HCT116 (cell line): Measurements from ENCODE around the gene GNG7. TPM values are rescaled to one million over a fixed set of nuclear protein-coding genes. Genes with fewer than 3 reads are reported as not detected.
"Not testable (repeated sequence)": the region's sequence is repeated elsewhere in the genome, so short reads cannot be mapped to it uniquely, and the experiment has no call there.

ENCODE experiments used
- ATAC-seq: fragments of 200-7000 bp; cut with Tn5 transposase; 2 replicates; pipeline ENCODE4 v1.9.1; 2020; ENCODE audit warnings: mild to moderate bottlenecking, moderate library complexity
- BruUV-seq: library from RNA; stranded (reverse); fragments of 400-500 nt; replicated peaks from 2 replicates; lab custom pipeline; 2021; lab: Mats Ljungman, UMichigan
- CTCF ChIA-PET: fragments of 300-600 bp; sonication (Branson Sonifier 250); formaldehyde crosslinking; loops from one replicate; lab custom pipeline; 2021; ENCODE audit warnings: antibody characterized with exemption; lab: Charles Lee
- POLR2A ChIA-PET: fragments of 300-600, 350-600 bp; sonication (Branson Sonifier 250); formaldehyde crosslinking; loops from one replicate; lab custom pipeline; 2021; ENCODE audit warnings: antibody characterized with exemption; lab: Charles Lee
- RAD21 ChIA-PET, 2 experiments: fragments of 300-600 bp; sonication (Branson Sonifier 250); formaldehyde crosslinking; loops; one replicate each; lab custom pipeline; 2023; ENCODE audit warnings: low total read pairs in 2 of 2; ENCODE audit not compliant: uncharacterized antibody in 2 of 2, unreplicated experiment in 2 of 2, low non-redundant PET in 1 of 2; lab: Charles Lee
- DNase-seq: peaks from one replicate; pipeline ENCODE4 v3.0.0-alpha.2; 2010; ENCODE audit warnings: low read depth, low spot score
- H2AFZ ChIP-seq: fragments of 200-600 bp; shearing (Covaris generic), sonication (generic); 2 replicates; pipeline ENCODE4 v1.6.1; 2017; ENCODE audit warnings: low read depth, mixed run types, mixed read lengths, antibody characterized with exemption, low read length; ENCODE audit not compliant: poor library complexity, severe bottlenecking
- H3K27ac ChIP-seq: 2 replicates; pipeline ENCODE4 v1.5.1; 2012; ENCODE audit warnings: low read depth, low read length
- H3K27me3 ChIP-seq: fragments of 200-600 bp; sonication (generic); 2 replicates; pipeline ENCODE4 v1.6.1; 2016; ENCODE audit warnings: mixed run types, low read length, mixed read lengths; ENCODE audit not compliant: insufficient read depth
- H3K36me3 ChIP-seq, 2 experiments: fragments of 200-500 bp in 1 of 2; fragments of 200-600 bp in 1 of 2; sonication (Bioruptor generic) in 1 of 2; sonication (generic) in 1 of 2; 2 replicates each; pipeline versions ENCODE4 v1.5.1 to v1.6.1; 2014 to 2016; ENCODE audit warnings: low read length in 2 of 2, inconsistent platforms in 1 of 2, mixed read lengths in 1 of 2, mixed run types in 1 of 2; ENCODE audit not compliant: insufficient read depth in 2 of 2, control insufficient read depth in 1 of 2
- H3K4me1 ChIP-seq, 2 experiments: fragments of 200-600 bp in 1 of 2; sonication (generic) in 1 of 2; 2 replicates each; pipeline versions ENCODE4 v1.5.1 to v1.6.1; 2012 to 2017; ENCODE audit warnings: low read length in 2 of 2, inconsistent platforms in 1 of 2, mild to moderate bottlenecking in 1 of 2, mixed read lengths in 1 of 2, mixed run types in 1 of 2, moderate library complexity in 1 of 2; ENCODE audit not compliant: insufficient read depth in 2 of 2, control insufficient read depth in 1 of 2
- H3K4me2 ChIP-seq: fragments of 200-600 bp; sonication (generic); 2 replicates; pipeline ENCODE4 v1.6.1; 2017; ENCODE audit warnings: mixed run types, low read length, mixed read lengths
- H3K4me3 ChIP-seq, 2 experiments: fragments of 200-600 bp in 1 of 2; sonication (generic) in 1 of 2; replicated peaks in 1 of 2; 2 replicates each; pipeline ENCODE4 v1.5.1; 2011 to 2016; ENCODE audit warnings: low read length in 2 of 2, control low read depth in 1 of 2, low read depth in 1 of 2, mild to moderate bottlenecking in 1 of 2, mixed read lengths in 1 of 2, mixed run types in 1 of 2
- H3K79me2 ChIP-seq: fragments of 200-600 bp; sonication (generic); 2 replicates; pipeline ENCODE4 v1.6.1; 2017; ENCODE audit warnings: mild to moderate bottlenecking, mixed run types, low read length, moderate library complexity, mixed read lengths; ENCODE audit not compliant: insufficient read depth
- H3K9ac ChIP-seq: fragments of 200-600 bp; sonication (generic); 2 replicates; pipeline ENCODE4 v1.6.1; 2016; ENCODE audit warnings: low read length, mixed read lengths
- H3K9me2 ChIP-seq: fragments of 200-600 bp; sonication (generic), shearing (Covaris generic); 2 replicates; pipeline ENCODE4 v1.6.1; 2017; ENCODE audit warnings: mixed run types, mild to moderate bottlenecking, moderate library complexity; ENCODE audit not compliant: insufficient read depth
- H3K9me3 ChIP-seq, 2 experiments: fragments of 200-500 bp in 1 of 2; fragments of 200-600 bp in 1 of 2; sonication (Bioruptor generic) in 1 of 2; sonication (generic) in 1 of 2; 2 replicates each; pipeline ENCODE4 v1.6.1; 2014 to 2017; ENCODE audit warnings: low read length in 2 of 2, mixed read lengths in 2 of 2, inconsistent platforms in 1 of 2, low read depth in 1 of 2, mild to moderate bottlenecking in 1 of 2, mixed run types in 1 of 2, moderate library complexity in 1 of 2; ENCODE audit not compliant: control insufficient read depth in 1 of 2, insufficient read depth in 1 of 2
- H4K20me1 ChIP-seq: fragments of 200-600 bp; sonication (generic), shearing (Covaris generic); 2 replicates; pipeline ENCODE4 v1.6.1; 2017; ENCODE audit warnings: mixed run types, mild to moderate bottlenecking, moderate library complexity; ENCODE audit not compliant: insufficient read depth
- CBX3 ChIP-seq: IDR thresholded peaks from 2 replicates; pipeline ENCODE4 v1.6.1; 2012; ENCODE audit warnings: low read depth
- CEBPB ChIP-seq: IDR thresholded peaks from 2 replicates; pipeline ENCODE4 v1.6.1; 2012; ENCODE audit warnings: low read depth
- ELF1 ChIP-seq: IDR thresholded peaks from 2 replicates; pipeline ENCODE4 v1.6.1; 2012; ENCODE audit warnings: low read depth, borderline replicate concordance
- EZH2phosphoT487 ChIP-seq: fragments of 200-600 bp; IDR thresholded peaks from 2 replicates; pipeline ENCODE4 v1.6.1; 2018; ENCODE audit warnings: antibody characterized with exemption, borderline replicate concordance
- FOSL1 ChIP-seq: IDR thresholded peaks from 2 replicates; pipeline ENCODE4 v1.6.1; 2012; ENCODE audit warnings: low read depth
- SP1 ChIP-seq: IDR thresholded peaks from 2 replicates; pipeline ENCODE4 v1.6.1; 2012; ENCODE audit warnings: low read depth
- SRF ChIP-seq: IDR thresholded peaks from 2 replicates; pipeline ENCODE4 v1.6.1; 2012; ENCODE audit warnings: low read depth
- TCF7L2 ChIP-seq: IDR thresholded peaks from 2 replicates; pipeline ENCODE4 v1.7.0; 2011; ENCODE audit warnings: borderline replicate concordance, inconsistent platforms; ENCODE audit not compliant: insufficient read depth, insufficient read length; ENCODE audit errors: extremely low read depth
- YY1 ChIP-seq: IDR thresholded peaks from 2 replicates; pipeline ENCODE4 v1.6.1; 2011; ENCODE audit warnings: low read length, low read depth, moderate library complexity, mild to moderate bottlenecking; ENCODE audit not compliant: insufficient replicate concordance; ENCODE audit errors: extremely low read depth
- ZFX ChIP-seq: fragments of 450-650 bp; IDR thresholded peaks from 2 replicates; pipeline ENCODE4 v1.6.1; 2017
- ZNF274 ChIP-seq: fragments of 200-500 bp; sonication (Bioruptor generic); IDR thresholded peaks from 2 replicates; pipeline ENCODE4 v1.6.1; 2014; ENCODE audit warnings: mild to moderate bottlenecking, low read depth, low read length, inconsistent platforms
- intact Hi-C: fragments of 100-400 bp; cut with micrococcal nuclease; formaldehyde crosslinking; loops from 2 replicates; pipeline ENCODE4 v1.10.0; 2022
- total RNA-seq: library from RNA; stranded (reverse); gene quantifications from one replicate; pipeline ENCODE4 v1.2.1, GENCODE V29; 2021; ENCODE audit not compliant: unreplicated experiment
- TF ChIP-seq, protein P1 (sequence below): IDR thresholded peaks from 2 replicates; pipeline ENCODE4 v1.6.1; 2012
- TF ChIP-seq, protein P2 (sequence below): IDR thresholded peaks from 2 replicates; pipeline ENCODE4 v1.6.1; 2012
- TF ChIP-seq, protein P3 (sequence below): IDR thresholded peaks from 2 replicates; pipeline ENCODE4 v1.6.1; 2011; ENCODE audit warnings: mild to moderate bottlenecking, low read length, moderate library complexity; ENCODE audit not compliant: insufficient replicate concordance; ENCODE audit errors: extremely low read depth

GNG7 gene
- total RNA-seq, 1 experiment from 2014 or later = 11.3 TPM

DNA sequence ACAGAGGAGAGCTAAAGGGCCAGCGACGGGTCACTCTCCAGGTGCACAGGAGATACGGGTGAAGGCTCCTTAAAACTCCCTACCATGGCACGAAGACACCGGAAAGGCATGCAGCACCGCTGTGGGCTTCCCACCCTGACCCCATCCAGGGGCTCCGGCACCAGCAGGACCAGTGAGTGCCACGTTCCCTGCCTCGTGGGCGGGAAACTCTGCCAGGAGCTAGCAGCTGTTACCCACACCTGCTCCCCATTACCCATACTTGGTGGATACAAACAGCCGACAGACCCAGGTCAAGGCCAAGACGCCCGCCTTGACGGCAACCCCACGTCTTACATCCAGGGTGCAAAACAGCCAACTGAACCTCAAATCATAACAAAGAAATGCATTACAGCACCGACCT, 56.7 kb downstream of the GNG7 start:
- H3K79me2 ChIP-seq = no peaks in the 10 kb centered on the region
- no peak overlapping the region for H3K4me3 ChIP-seq
- H3K9me3 ChIP-seq = no peaks in the 10 kb centered on the region
- ChIA-PET CTCF (no interaction called here), POLR2A (no interaction called here), RAD21 (no interaction called here)
- no peaks in the 10 kb centered on the region for H3K27me3 ChIP-seq
- no peaks in the 10 kb centered on the region for H4K20me1 ChIP-seq
- H3K36me3 ChIP-seq = no peaks in the 10 kb centered on the region
- H3K9me2 ChIP-seq = no peaks in the 10 kb centered on the region
- TF ChIP-seq EZH2phosphoT487 (no peak), CBX3 (no peak), CEBPB (no peak), SRF (no peak), ZNF274 (no peak), ZFX (no peak), YY1 (no peak), ELF1 (no peak), TCF7L2 (no peak), FOSL1 (no peak), SP1 (no peak)
- TF ChIP-seq, protein P1, sequence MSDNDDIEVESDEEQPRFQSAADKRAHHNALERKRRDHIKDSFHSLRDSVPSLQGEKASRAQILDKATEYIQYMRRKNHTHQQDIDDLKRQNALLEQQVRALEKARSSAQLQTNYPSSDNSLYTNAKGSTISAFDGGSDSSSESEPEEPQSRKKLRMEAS = no peak
- TF ChIP-seq, protein P2, sequence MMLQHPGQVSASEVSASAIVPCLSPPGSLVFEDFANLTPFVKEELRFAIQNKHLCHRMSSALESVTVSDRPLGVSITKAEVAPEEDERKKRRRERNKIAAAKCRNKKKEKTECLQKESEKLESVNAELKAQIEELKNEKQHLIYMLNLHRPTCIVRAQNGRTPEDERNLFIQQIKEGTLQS = no peak
- TF ChIP-seq, protein P3, sequence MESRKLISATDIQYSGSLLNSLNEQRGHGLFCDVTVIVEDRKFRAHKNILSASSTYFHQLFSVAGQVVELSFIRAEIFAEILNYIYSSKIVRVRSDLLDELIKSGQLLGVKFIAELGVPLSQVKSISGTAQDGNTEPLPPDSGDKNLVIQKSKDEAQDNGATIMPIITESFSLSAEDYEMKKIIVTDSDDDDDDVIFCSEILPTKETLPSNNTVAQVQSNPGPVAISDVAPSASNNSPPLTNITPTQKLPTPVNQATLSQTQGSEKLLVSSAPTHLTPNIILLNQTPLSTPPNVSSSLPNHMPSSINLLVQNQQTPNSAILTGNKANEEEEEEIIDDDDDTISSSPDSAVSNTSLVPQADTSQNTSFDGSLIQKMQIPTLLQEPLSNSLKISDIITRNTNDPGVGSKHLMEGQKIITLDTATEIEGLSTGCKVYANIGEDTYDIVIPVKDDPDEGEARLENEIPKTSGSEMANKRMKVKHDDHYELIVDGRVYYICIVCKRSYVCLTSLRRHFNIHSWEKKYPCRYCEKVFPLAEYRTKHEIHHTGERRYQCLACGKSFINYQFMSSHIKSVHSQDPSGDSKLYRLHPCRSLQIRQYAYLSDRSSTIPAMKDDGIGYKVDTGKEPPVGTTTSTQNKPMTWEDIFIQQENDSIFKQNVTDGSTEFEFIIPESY = no peak
- H3K9ac ChIP-seq = no peak overlapping the region
- intact Hi-C loops = no loop called here
- ATAC-seq = no peak
- no TSS peak for BruUV-seq
- H2AFZ ChIP-seq = no peak overlapping the region
- H3K27ac ChIP-seq = no peak overlapping the region
- no peak overlapping the region for H3K4me2 ChIP-seq
- no peaks in the 10 kb centered on the region for H3K4me1 ChIP-seq
- DNase-seq = no peak

DNA sequence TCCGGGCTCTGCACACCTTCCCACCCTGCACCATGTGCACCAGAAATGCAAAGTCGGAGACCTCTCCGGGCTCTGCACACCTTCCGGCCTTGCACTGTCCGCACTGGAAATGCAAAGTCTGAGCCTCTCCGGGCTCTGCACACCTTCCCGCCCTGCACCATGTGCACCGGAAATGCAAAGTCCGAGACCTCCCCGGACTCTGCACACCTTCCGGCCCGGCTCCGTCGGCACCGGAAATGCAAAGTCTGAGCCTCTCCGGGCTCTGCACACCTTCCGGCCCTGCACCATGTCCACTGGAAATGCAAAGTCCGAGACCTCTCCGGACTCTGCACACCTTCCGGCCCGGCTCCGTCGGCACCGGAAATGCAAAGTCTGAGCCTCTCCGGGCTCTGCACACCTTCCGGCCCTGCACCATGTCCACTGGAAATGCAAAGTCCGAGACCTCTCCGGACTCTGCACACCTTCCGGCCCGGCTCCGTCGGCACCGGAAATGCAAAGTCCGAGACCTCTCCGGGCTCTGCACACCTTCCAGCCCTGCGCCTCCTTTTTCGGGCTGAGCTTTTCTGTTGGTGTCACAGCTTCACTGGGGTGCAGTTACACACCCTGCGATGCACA, 59.3 kb downstream of the GNG7 start:
- H3K4me2 ChIP-seq, BruUV-seq, H3K27ac ChIP-seq, CTCF ChIA-PET, H3K9ac ChIP-seq, H4K20me1 ChIP-seq, H3K9me3 ChIP-seq, H3K36me3 ChIP-seq, H3K27me3 ChIP-seq, H3K9me2 ChIP-seq, H3K4me3 ChIP-seq, H3K79me2 ChIP-seq, ATAC-seq, H2AFZ ChIP-seq, POLR2A ChIA-PET, H3K4me1 ChIP-seq, RAD21 ChIA-PET, intact Hi-C loops, DNase-seq: not testable (repeated sequence)
